HepG2 (cell line): Measurements from ENCODE around the gene RAD51. TPM values are rescaled to one million over a fixed set of nuclear protein-coding genes. Genes with fewer than 3 reads are reported as not detected.
A peak's percentile ranks its signal among the peaks of the same experiment; 100 is the strongest.

Source experiments
- KLF11 ChIP-seq: IDR thresholded peaks from 2 replicates; pipeline ENCODE4 v1.6.1; 2016; ENCODE audit warnings: missing compliant biosample characterization
- NR2F6 ChIP-seq, 2 experiments: IDR thresholded peaks; 2 replicates each; pipeline ENCODE4 v1.6.1; 2016; ENCODE audit warnings: antibody characterized with exemption in 1 of 2, mild to moderate bottlenecking in 1 of 2
- polyA plus RNA-seq, 8 experiments: library from polyadenylated mRNA; depleted of rRNA in 3 of 8; stranded (reverse) in 7 of 8; unstranded in 1 of 8; fragments of >200 nt; fragmentation: Illumina TruSeq in 4 of 8; extraction: Trizol in 4 of 8; gene quantifications; 2 replicates each; pipeline versions ENCODE4 v1.2.1 to v1.2.3, GENCODE V29; 2011 to 2016; ENCODE audit warnings: low read depth in 4 of 8, missing spikeins in 1 of 8, mixed read lengths in 1 of 8; ENCODE audit not compliant: insufficient read depth in 1 of 8
- total RNA-seq, 5 experiments: library from RNA; depleted of rRNA; stranded (reverse); fragments of >200 nt; fragmentation: Illumina TruSeq; extraction: Trizol; gene quantifications; 2 replicates each; pipeline ENCODE4 v1.2.3, GENCODE V29; 2016; ENCODE audit warnings: low read depth in 1 of 5
- TF ChIP-seq, protein P1 (sequence below): sonication (generic); formaldehyde crosslinking; IDR thresholded peaks from 2 replicates; pipeline ENCODE4 v1.4.0; 2020; ENCODE audit warnings: mild to moderate bottlenecking, missing genetic modification reagents
- TF ChIP-seq, protein P2 (sequence below): sonication (generic); formaldehyde crosslinking; conservative IDR thresholded peaks from 2 replicates; pipeline ENCODE4 v1.4.0; 2020; ENCODE audit warnings: missing genetic modification reagents
- TF ChIP-seq, protein P3 (sequence below): sonication (generic); formaldehyde crosslinking; IDR thresholded peaks from 2 replicates; pipeline ENCODE4 v1.4.0; 2020; ENCODE audit warnings: missing genetic modification reagents, mild to moderate bottlenecking, borderline replicate concordance
- TF ChIP-seq, protein P4 (sequence below): sonication (generic); formaldehyde crosslinking; IDR thresholded peaks from 2 replicates; pipeline ENCODE4 v1.4.0; 2020; ENCODE audit warnings: missing genetic modification reagents, low read depth, mild to moderate bottlenecking, borderline replicate concordance
- TF ChIP-seq, protein P5 (sequence below): sonication (generic); formaldehyde crosslinking; IDR thresholded peaks from 2 replicates; pipeline ENCODE4; 2020; ENCODE audit warnings: missing genetic modification reagents, mild to moderate bottlenecking, borderline replicate concordance

Gene RAD51
- total and polyA plus RNA-seq, 2 of the 13 experiments (the other 11 are each of a cell fraction or from before 2014, with no cell fraction given): 8.5 to 12.8 TPM

DNA sequence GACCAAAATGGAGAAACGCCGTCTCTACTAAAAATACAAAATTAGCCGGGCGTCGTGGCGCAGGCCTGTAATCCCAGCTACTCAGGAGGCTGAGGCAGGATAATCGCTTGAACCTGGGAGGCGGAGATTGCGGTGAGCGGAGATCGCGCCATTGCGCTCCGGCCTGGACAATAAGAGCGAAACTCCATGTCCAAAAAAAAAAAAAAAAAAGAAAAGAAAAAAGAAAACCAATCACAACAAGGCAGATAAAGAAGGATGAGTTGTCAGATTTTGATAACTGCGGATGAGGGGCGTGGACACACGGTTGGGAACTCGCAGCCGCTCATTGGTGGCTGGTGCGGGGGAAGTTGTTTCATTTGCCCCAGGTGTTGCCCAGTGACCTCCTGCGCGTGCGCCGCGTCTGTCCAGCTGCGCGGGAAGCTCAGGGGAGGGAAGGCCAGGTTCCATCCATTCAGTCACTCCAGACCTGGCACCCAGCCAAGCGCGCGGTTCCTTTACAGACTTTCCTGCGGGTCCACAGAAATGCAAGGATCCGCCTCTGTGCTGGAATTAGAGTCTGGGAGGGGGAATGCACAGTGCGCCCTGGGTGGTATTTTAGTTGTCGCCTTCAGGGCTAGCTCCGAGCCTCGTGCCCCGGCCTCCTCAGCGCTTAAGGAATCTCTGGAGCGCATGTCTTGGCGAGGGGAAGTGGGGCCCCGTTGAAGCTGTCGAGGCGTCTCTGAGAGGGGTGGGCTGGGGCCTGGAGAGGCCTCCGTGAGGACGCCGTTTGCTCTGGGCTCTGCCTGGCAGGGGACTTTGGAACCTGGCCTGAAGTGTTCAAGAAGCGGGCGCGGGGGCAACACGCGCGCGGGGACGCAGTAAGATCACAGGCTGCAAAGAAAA is 68.2 kb downstream of the RAD51 start (continued):
- TF ChIP-seq, protein P1, sequence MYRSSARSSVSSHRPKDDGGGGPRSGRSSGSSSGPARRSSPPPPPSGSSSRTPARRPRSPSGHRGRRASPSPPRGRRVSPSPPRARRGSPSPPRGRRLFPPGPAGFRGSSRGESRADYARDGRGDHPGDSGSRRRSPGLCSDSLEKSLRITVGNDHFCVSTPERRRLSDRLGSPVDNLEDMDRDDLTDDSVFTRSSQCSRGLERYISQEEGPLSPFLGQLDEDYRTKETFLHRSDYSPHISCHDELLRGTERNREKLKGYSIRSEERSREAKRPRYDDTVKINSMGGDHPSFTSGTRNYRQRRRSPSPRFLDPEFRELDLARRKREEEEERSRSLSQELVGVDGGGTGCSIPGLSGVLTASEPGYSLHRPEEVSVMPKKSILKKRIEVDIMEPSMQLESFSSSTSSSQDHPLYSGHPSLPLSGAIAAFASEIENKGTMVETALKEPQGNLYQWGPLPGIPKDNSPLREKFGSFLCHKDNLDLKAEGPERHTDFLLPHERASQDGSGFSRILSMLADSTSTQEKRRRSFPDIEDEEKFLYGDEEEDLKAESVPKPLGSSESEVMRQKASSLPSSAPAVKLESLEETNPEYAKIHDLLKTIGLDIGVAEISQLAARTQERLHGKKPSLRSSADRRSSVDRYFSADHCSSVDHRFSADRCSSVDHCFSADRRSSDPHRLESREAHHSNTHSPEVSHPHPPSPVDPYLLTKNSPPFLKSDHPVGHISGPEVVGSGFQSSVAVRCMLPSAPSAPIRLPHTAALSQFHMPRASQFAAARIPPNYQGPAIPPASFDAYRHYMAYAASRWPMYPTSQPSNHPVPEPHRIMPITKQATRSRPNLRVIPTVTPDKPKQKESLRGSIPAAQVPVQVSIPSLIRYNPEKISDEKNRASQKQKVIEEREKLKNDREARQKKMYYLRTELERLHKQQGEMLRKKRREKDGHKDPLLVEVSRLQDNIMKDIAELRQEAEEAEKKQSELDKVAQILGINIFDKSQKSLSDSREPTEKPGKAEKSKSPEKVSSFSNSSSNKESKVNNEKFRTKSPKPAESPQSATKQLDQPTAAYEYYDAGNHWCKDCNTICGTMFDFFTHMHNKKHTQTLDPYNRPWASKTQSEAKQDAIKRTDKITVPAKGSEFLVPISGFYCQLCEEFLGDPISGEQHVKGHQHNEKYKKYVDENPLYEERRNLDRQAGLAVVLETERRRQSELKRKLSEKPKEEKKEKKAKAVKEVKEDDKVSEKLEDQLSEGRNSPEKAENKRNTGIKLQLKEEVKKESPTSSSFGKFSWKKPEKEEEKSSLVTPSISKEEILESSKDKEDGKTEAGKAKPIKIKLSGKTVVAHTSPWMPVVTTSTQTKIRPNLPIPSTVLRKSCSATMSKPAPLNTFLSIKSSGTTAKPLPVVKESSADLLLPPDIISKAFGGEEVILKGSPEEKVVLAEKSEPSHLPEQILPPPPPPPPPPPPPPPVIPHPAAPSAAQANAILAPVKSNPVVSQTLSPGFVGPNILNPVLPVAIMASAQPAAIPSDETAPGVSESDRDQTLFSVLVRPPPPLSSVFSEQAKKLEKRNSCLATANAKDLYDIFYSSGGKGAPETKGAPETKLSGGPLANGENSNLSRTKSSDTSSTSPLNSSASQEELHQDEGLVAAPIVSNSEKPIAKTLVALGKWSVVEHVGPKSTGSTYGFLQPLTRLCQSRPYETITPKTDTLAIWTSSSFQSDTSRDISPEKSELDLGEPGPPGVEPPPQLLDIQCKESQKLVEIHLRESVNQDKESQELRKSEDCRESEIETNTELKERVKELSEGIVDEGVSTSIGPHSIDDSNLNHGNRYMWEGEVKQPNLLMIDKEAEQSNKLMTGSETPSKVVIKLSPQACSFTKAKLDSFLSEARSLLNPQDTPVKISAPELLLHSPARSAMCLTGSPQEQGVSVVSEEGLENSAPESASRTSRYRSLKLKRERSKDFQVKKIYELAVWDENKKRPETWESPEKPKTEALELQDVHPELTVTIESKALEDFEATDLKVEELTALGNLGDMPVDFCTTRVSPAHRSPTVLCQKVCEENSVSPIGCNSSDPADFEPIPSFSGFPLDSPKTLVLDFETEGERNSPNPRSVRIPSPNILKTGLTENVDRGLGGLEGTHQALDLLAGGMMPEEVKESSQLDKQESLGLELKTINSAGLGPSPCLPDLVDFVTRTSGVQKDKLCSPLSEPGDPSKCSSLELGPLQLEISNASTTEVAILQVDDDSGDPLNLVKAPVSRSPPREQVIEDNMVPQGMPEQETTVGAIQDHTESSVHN (CRISPR knock-in tag): 0 out of 2 replicates have a peak, but pooled peaks have one; percentile 26
- TF ChIP-seq, protein P2, sequence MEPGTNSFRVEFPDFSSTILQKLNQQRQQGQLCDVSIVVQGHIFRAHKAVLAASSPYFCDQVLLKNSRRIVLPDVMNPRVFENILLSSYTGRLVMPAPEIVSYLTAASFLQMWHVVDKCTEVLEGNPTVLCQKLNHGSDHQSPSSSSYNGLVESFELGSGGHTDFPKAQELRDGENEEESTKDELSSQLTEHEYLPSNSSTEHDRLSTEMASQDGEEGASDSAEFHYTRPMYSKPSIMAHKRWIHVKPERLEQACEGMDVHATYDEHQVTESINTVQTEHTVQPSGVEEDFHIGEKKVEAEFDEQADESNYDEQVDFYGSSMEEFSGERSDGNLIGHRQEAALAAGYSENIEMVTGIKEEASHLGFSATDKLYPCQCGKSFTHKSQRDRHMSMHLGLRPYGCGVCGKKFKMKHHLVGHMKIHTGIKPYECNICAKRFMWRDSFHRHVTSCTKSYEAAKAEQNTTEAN: peak; percentile 51; the same call in 1 of the 2 replicates
- TF ChIP-seq, protein P3, sequence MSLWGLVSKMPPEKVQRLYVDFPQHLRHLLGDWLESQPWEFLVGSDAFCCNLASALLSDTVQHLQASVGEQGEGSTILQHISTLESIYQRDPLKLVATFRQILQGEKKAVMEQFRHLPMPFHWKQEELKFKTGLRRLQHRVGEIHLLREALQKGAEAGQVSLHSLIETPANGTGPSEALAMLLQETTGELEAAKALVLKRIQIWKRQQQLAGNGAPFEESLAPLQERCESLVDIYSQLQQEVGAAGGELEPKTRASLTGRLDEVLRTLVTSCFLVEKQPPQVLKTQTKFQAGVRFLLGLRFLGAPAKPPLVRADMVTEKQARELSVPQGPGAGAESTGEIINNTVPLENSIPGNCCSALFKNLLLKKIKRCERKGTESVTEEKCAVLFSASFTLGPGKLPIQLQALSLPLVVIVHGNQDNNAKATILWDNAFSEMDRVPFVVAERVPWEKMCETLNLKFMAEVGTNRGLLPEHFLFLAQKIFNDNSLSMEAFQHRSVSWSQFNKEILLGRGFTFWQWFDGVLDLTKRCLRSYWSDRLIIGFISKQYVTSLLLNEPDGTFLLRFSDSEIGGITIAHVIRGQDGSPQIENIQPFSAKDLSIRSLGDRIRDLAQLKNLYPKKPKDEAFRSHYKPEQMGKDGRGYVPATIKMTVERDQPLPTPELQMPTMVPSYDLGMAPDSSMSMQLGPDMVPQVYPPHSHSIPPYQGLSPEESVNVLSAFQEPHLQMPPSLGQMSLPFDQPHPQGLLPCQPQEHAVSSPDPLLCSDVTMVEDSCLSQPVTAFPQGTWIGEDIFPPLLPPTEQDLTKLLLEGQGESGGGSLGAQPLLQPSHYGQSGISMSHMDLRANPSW: 0 out of 2 replicates have a peak, but pooled peaks have one; percentile 82
- peak; percentile 52 for TF ChIP-seq KLF11 (CRISPR knock-in tag)
- no peak for TF ChIP-seq NR2F6 (IDR thresholded peaks at IDR 0.05)
- peak; percentile 37; the same call in 1 of the 2 replicates for TF ChIP-seq NR2F6 (CRISPR knock-in tag; IDR thresholded peaks at IDR 0.05)
- TF ChIP-seq, protein P4, sequence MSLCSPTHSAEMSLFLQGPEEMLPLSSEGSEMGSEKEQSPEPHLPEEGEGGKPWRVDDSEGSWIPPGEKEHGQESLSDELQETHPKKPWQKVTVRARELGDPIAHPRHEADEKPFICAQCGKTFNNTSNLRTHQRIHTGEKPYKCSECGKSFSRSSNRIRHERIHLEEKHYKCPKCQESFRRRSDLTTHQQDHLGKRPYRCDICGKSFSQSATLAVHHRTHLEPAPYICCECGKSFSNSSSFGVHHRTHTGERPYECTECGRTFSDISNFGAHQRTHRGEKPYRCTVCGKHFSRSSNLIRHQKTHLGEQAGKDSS (CRISPR knock-in tag): 0 out of 2 replicates have a peak, but pooled peaks have one; percentile 11
- TF ChIP-seq, protein P5, sequence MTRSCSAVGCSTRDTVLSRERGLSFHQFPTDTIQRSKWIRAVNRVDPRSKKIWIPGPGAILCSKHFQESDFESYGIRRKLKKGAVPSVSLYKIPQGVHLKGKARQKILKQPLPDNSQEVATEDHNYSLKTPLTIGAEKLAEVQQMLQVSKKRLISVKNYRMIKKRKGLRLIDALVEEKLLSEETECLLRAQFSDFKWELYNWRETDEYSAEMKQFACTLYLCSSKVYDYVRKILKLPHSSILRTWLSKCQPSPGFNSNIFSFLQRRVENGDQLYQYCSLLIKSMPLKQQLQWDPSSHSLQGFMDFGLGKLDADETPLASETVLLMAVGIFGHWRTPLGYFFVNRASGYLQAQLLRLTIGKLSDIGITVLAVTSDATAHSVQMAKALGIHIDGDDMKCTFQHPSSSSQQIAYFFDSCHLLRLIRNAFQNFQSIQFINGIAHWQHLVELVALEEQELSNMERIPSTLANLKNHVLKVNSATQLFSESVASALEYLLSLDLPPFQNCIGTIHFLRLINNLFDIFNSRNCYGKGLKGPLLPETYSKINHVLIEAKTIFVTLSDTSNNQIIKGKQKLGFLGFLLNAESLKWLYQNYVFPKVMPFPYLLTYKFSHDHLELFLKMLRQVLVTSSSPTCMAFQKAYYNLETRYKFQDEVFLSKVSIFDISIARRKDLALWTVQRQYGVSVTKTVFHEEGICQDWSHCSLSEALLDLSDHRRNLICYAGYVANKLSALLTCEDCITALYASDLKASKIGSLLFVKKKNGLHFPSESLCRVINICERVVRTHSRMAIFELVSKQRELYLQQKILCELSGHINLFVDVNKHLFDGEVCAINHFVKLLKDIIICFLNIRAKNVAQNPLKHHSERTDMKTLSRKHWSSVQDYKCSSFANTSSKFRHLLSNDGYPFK: peak; percentile 52; the same call in 1 of the 2 replicates
